SK-N-SH treated with all-trans-retinoic acid at 6 μM for 48 hours (cell line): ENCODE data around the gene CHRM4.

Experiments
- ATAC-seq: fragments of 200-7000 bp; cut with Tn5 transposase; 3 replicates; pipeline ENCODE4 v1.9.1; 2020; ENCODE audit warnings: mild to moderate bottlenecking, moderate library complexity
- ARNTL ChIP-seq: fragments of 450-650 bp; formaldehyde crosslinking; IDR thresholded peaks from 2 replicates; pipeline ENCODE4 v1.5.0; 2020; ENCODE audit warnings: low read depth, mild to moderate bottlenecking, moderate library complexity, borderline replicate concordance
- BACH2 ChIP-seq: fragments of 250-450 bp; sonication (Bioruptor Pico); IDR thresholded peaks from 2 replicates; pipeline ENCODE4 v1.9.0; 2021; ENCODE audit warnings: mild to moderate bottlenecking, borderline replicate concordance
- CREB5 ChIP-seq: fragments of 250-450 bp; sonication (Bioruptor Pico); IDR thresholded peaks from 2 replicates; pipeline ENCODE4 v1.5.1; 2020; ENCODE audit warnings: low read depth, mild to moderate bottlenecking, moderate library complexity
- CSDC2 ChIP-seq: fragments of 250-450 bp; sonication (Bioruptor Pico); IDR thresholded peaks from 2 replicates; pipeline ENCODE4 v1.5.0; 2020; ENCODE audit warnings: mild to moderate bottlenecking, moderate library complexity
- CSRNP3 ChIP-seq: fragments of 250-450 bp; sonication (Bioruptor Pico); IDR thresholded peaks from 2 replicates; pipeline ENCODE4 v1.5.1; 2021; ENCODE audit warnings: mild to moderate bottlenecking, moderate library complexity
- ESRRG ChIP-seq: fragments of 250-450 bp; sonication (Bioruptor Pico); IDR thresholded peaks from 2 replicates; pipeline ENCODE4 v1.6.1; 2021; ENCODE audit warnings: mild to moderate bottlenecking
- GLIS3 ChIP-seq: fragments of 250-450 bp; sonication (Bioruptor Pico); IDR thresholded peaks from 2 replicates; pipeline ENCODE4 v1.5.0; 2020; ENCODE audit warnings: mild to moderate bottlenecking, moderate library complexity
- ISL1 ChIP-seq: fragments of 250-450 bp; sonication (Bioruptor Pico); IDR thresholded peaks from 2 replicates; pipeline ENCODE4 v2.1.2; 2022; ENCODE audit warnings: mild to moderate bottlenecking, moderate library complexity
- OSR1 ChIP-seq: fragments of 250-450 bp; sonication (Bioruptor Pico); IDR thresholded peaks from 2 replicates; pipeline ENCODE4 v1.8.0; 2022; ENCODE audit warnings: moderate library complexity, mild to moderate bottlenecking, inconsistent platforms
- PATZ1 ChIP-seq: fragments of 250-450 bp; sonication (Bioruptor Pico); IDR thresholded peaks from 2 replicates; pipeline ENCODE4 v1.8.0; 2020; ENCODE audit warnings: mild to moderate bottlenecking, moderate library complexity, borderline replicate concordance
- PPARA ChIP-seq: fragments of 250-450 bp; sonication (Bioruptor Pico); IDR thresholded peaks from 2 replicates; pipeline ENCODE4 v1.5.0; 2020; ENCODE audit warnings: mild to moderate bottlenecking, borderline replicate concordance
- SNAI2 ChIP-seq: fragments of 250-450 bp; sonication (Bioruptor Pico); IDR thresholded peaks from 2 replicates; pipeline ENCODE4 v1.5.0; 2020; ENCODE audit warnings: mild to moderate bottlenecking, moderate library complexity
- TCF4 ChIP-seq: fragments of 250-450 bp; sonication (Bioruptor Pico); IDR thresholded peaks from 2 replicates; pipeline ENCODE4 v1.8.0; 2021; ENCODE audit warnings: mild to moderate bottlenecking, moderate library complexity, borderline replicate concordance
- TOX ChIP-seq: fragments of 250-450 bp; sonication (Bioruptor Pico); IDR thresholded peaks from 2 replicates; pipeline ENCODE4 v1.8.0; 2021; ENCODE audit warnings: mild to moderate bottlenecking, moderate library complexity, borderline replicate concordance
- TSHZ2 ChIP-seq: fragments of 250-450 bp; sonication (Bioruptor Pico); IDR thresholded peaks from 2 replicates; pipeline ENCODE4 v1.5.0; 2020; ENCODE audit warnings: mild to moderate bottlenecking, moderate library complexity
- ZC3H10 ChIP-seq: fragments of 250-450 bp; sonication (Bioruptor Pico); IDR thresholded peaks from 2 replicates; pipeline ENCODE4 v1.5.1; 2021; ENCODE audit warnings: mild to moderate bottlenecking, moderate library complexity
- ZFP3 ChIP-seq: fragments of 250-450 bp; sonication (Bioruptor Pico); IDR thresholded peaks from 2 replicates; pipeline ENCODE4 v1.5.0; 2020; ENCODE audit warnings: mild to moderate bottlenecking, moderate library complexity
- ZNF565 ChIP-seq: fragments of 450-650 bp; formaldehyde crosslinking; conservative IDR thresholded peaks from 2 replicates; pipeline ENCODE4 v1.5.0; 2020; ENCODE audit warnings: low read depth, mild to moderate bottlenecking, moderate library complexity
- ZNF70 ChIP-seq: fragments of 450-650 bp; formaldehyde crosslinking; IDR thresholded peaks from 2 replicates; pipeline ENCODE4 v1.5.0; 2020; ENCODE audit warnings: mild to moderate bottlenecking, moderate library complexity
- ZNF8 ChIP-seq: fragments of 450-650 bp; formaldehyde crosslinking; IDR thresholded peaks from 2 replicates; pipeline ENCODE4 v1.5.0; 2020; ENCODE audit warnings: mild to moderate bottlenecking, moderate library complexity

Gene CHRM4

GRCh38 chr11:46397526-46397925 is 6.0 kb upstream of the CHRM4 start:
- no peak for ATAC-seq
- TF ChIP-seq CREB5, result no peak
- TF ChIP-seq CSRNP3 (CRISPR knock-in tag), result no peak
- no peak for TF ChIP-seq CSDC2
- no peak for TF ChIP-seq SNAI2 (CRISPR knock-in tag)
- TF ChIP-seq ZNF70 (CRISPR knock-in tag), result no peak
- TF ChIP-seq ISL1 (CRISPR knock-in tag), result no peak
- TF ChIP-seq ZNF8 (CRISPR knock-in tag), result no peak
- TF ChIP-seq BACH2 (CRISPR knock-in tag), result no peak
- TF ChIP-seq ZC3H10 (CRISPR knock-in tag), result no peak
- TF ChIP-seq TSHZ2 (CRISPR knock-in tag), result no peak
- TF ChIP-seq ZFP3, result no peak

GRCh38 chr11:46393759-46394158 is 2.2 kb upstream of the CHRM4 start:
- ATAC-seq, result no peak
- TF ChIP-seq ARNTL (CRISPR knock-in tag) (no peak), TSHZ2 (CRISPR knock-in tag) (no peak), GLIS3 (CRISPR knock-in tag) (no peak), ZNF565 (no peak), ESRRG (CRISPR knock-in tag) (no peak), ISL1 (CRISPR knock-in tag) (no peak)
- TF ChIP-seq, all 23 proteins: peak for 0

- ATAC-seq, result no peak
- no peak for TF ChIP-seq TOX
- no peak for TF ChIP-seq ARNTL (CRISPR knock-in tag)
- no peak for TF ChIP-seq PPARA
- TF ChIP-seq ESRRG (CRISPR knock-in tag), result no peak
- no peak for TF ChIP-seq ZNF565
- TF ChIP-seq ZNF8 (CRISPR knock-in tag), result no peak
- TF ChIP-seq ZFP3, result no peak
- no peak for TF ChIP-seq OSR1 (CRISPR knock-in tag)
- no peak for TF ChIP-seq GLIS3 (CRISPR knock-in tag)
- no peak for TF ChIP-seq PATZ1 (CRISPR knock-in tag)
- TF ChIP-seq CSRNP3 (CRISPR knock-in tag), result no peak
- no peak for TF ChIP-seq BACH2 (CRISPR knock-in tag)
- TF ChIP-seq CREB5, result no peak
- no peak for TF ChIP-seq ZNF70 (CRISPR knock-in tag)
- TF ChIP-seq TSHZ2 (CRISPR knock-in tag), result no peak
- TF ChIP-seq CSDC2, result no peak
- TF ChIP-seq SNAI2 (CRISPR knock-in tag), result no peak
- no peak for TF ChIP-seq TCF4 (CRISPR knock-in tag)
- no peak for TF ChIP-seq ZC3H10 (CRISPR knock-in tag)
Measured at GRCh38 chr11:46393231-46393616, 1.6 kb upstream of the CHRM4 start.
